ENCODE results near the gene ATP6V0B.

DNA sequence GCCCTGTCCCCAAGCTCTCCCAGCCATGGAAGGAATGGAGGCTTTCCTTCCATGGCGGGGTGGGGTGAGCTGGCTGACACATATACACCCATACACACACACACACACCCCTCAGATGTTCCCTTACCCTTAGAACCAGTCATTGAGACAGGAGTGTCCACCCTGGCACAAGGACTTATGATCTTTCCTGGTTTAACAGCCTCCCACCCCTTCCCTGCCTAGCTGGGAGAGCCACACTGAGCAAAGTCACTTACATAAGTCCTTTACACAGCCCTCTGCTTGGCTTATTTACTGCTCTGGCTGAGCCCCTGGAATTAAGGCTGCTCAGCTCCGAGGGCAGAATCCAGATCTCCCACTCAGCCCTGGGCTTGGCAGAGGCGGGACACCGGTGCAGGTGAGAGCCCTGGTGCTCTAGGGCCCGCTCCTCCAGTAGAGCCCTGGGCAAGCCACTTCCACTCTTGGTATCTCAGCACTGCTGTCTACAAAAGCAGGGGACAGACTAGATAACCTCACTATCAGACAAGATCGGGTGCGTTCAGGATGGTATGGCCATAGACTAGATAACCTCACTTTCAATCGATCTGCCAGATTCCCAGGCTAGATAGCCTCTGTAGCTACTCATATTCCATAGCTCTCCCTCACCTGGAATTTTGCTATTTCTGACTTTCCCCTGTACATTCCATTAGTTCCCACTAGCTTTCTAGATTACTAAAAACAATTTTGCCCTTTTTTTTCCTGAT is 39.8 kb downstream of the ATP6V0B start:
- TF ChIP-seq, protein P1, sequence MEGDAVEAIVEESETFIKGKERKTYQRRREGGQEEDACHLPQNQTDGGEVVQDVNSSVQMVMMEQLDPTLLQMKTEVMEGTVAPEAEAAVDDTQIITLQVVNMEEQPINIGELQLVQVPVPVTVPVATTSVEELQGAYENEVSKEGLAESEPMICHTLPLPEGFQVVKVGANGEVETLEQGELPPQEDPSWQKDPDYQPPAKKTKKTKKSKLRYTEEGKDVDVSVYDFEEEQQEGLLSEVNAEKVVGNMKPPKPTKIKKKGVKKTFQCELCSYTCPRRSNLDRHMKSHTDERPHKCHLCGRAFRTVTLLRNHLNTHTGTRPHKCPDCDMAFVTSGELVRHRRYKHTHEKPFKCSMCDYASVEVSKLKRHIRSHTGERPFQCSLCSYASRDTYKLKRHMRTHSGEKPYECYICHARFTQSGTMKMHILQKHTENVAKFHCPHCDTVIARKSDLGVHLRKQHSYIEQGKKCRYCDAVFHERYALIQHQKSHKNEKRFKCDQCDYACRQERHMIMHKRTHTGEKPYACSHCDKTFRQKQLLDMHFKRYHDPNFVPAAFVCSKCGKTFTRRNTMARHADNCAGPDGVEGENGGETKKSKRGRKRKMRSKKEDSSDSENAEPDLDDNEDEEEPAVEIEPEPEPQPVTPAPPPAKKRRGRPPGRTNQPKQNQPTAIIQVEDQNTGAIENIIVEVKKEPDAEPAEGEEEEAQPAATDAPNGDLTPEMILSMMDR (IDR thresholded peaks at IDR 0.05) = no peak
- no peak for TF ChIP-seq POLR2A (IDR thresholded peaks at IDR 0.05)
